IPS DF 19.7 (cell line): ENCODE results near the gene CSTB.

Experiments
- DNase-seq: peaks from one replicate; pipeline ENCODE4 v3.0.0-alpha.2; 2013; ENCODE audit warnings: low read depth, low spot score

The CSTB gene

GRCh38 chr21:43731476-43731875 is 44.6 kb downstream of the CSTB start:
- no peak for DNase-seq

- peak; percentile 82 for DNase-seq
These were observed 47.4 kb downstream of the CSTB start for GRCh38 chr21:43728467-43729390.

GRCh38 chr21:43728154-43728466 is 48.0 kb downstream of the CSTB start:
- DNase-seq = no peak

GRCh38 chr21:43727519-43728153 is 48.5 kb downstream of the CSTB start:
- no peak for DNase-seq

- DNase-seq = no peak
These were observed 49.2 kb downstream of the CSTB start for GRCh38 chr21:43726686-43727518.
